Ishikawa (cell line): Measurements from ENCODE around the gene MGAT4D.
A peak's percentile ranks its signal among the peaks of the same experiment; 100 is the strongest.

ENCODE experiments used
- CEBPB ChIP-seq: IDR thresholded peaks from 2 replicates; pipeline ENCODE4 v1.6.1; 2012
- CREB1 ChIP-seq: IDR thresholded peaks from 2 replicates; pipeline ENCODE4 v1.6.1; 2012; ENCODE audit warnings: low read depth
- EGR1 ChIP-seq: IDR thresholded peaks from 2 replicates; pipeline ENCODE4 v1.6.1; 2012
- EP300 ChIP-seq: IDR thresholded peaks from 2 replicates; pipeline ENCODE4 v1.6.1; 2012; ENCODE audit warnings: borderline replicate concordance
- FOXM1 ChIP-seq: IDR thresholded peaks from 2 replicates; pipeline ENCODE4 v1.6.1; 2012; ENCODE audit warnings: low read depth, borderline replicate concordance
- MAX ChIP-seq: IDR thresholded peaks from 2 replicates; pipeline ENCODE4 v1.6.1; 2012
- NFIC ChIP-seq: IDR thresholded peaks from 2 replicates; pipeline ENCODE4 v1.6.1; 2012
- RAD21 ChIP-seq: IDR thresholded peaks from 2 replicates; pipeline ENCODE4 v1.6.1; 2012; ENCODE audit warnings: low read depth
- REST ChIP-seq: IDR thresholded peaks from 2 replicates; pipeline ENCODE4 v1.6.1; 2012; ENCODE audit warnings: low read depth, mild to moderate bottlenecking
- TAF1 ChIP-seq: IDR thresholded peaks from 2 replicates; pipeline ENCODE4 v1.6.1; 2012; ENCODE audit warnings: low read depth, mild to moderate bottlenecking
- TCF12 ChIP-seq: IDR thresholded peaks from 2 replicates; pipeline ENCODE4 v1.6.1; 2012; ENCODE audit warnings: low read depth
- TEAD4 ChIP-seq: IDR thresholded peaks from 2 replicates; pipeline ENCODE4 v1.6.1; 2012
- USF1 ChIP-seq: IDR thresholded peaks from 2 replicates; pipeline ENCODE4 v1.6.1; 2012
- YY1 ChIP-seq: IDR thresholded peaks from 2 replicates; pipeline ENCODE4 v1.6.1; 2012; ENCODE audit warnings: low read depth
- ZBTB7A ChIP-seq: IDR thresholded peaks from 2 replicates; pipeline ENCODE4 v1.6.1; 2012; ENCODE audit warnings: low read depth

The MGAT4D gene

GRCh38 chr4:140448830-140449229 lies 49.3 kb downstream of the MGAT4D start:
- TF ChIP-seq TCF12 (no peak), ZBTB7A (no peak), NFIC (0 out of 2 replicates have a peak, but pooled peaks have one; percentile 33)

- TF ChIP-seq TCF12, result no peak
- TF ChIP-seq EP300, result no peak
- TF ChIP-seq FOXM1, result no peak
- no peak for TF ChIP-seq CREB1
- TF ChIP-seq CEBPB, result no peak
- TF ChIP-seq TAF1, result no peak
- no peak for TF ChIP-seq NFIC
- no peak for TF ChIP-seq YY1
- no peak for TF ChIP-seq ZBTB7A
- TF ChIP-seq EGR1, result no peak
- no peak for TF ChIP-seq MAX
- TF ChIP-seq USF1, result no peak
- no peak for TF ChIP-seq REST
- no peak for TF ChIP-seq TEAD4
- TF ChIP-seq RAD21, result no peak
Observed at GRCh38 chr4:140448162-140448561, 49.9 kb downstream of the MGAT4D start.

GRCh38 chr4:140439644-140440142 lies 58.4 kb downstream of the MGAT4D start:
- no peak for TF ChIP-seq TEAD4
- no peak for TF ChIP-seq NFIC
- no peak for TF ChIP-seq TAF1
- TF ChIP-seq RAD21, result no peak
- TF ChIP-seq TCF12, result no peak
- TF ChIP-seq YY1, result no peak
- no peak for TF ChIP-seq EGR1
- TF ChIP-seq REST, result no peak
- TF ChIP-seq CEBPB, result no peak
- TF ChIP-seq ZBTB7A, result no peak

- TF ChIP-seq USF1 (no peak), CEBPB (peak; percentile 53; the same call in 1 of the 2 replicates)
Observed at GRCh38 chr4:140427919-140428471, 70.1 kb downstream of the MGAT4D start.

- TF ChIP-seq EGR1, result no peak
- no peak for TF ChIP-seq TEAD4
- peak; percentile 22; the same call in 1 of the 2 replicates for TF ChIP-seq TCF12
- TF ChIP-seq TAF1, result 0 out of 2 replicates have a peak, but pooled peaks have one; percentile 15
- no peak for TF ChIP-seq FOXM1
- peak; percentile 99 for TF ChIP-seq CEBPB
- peak; percentile 86 for TF ChIP-seq ZBTB7A
- TF ChIP-seq YY1, result no peak
- peak; percentile 56; the same call in 1 of the 2 replicates for TF ChIP-seq MAX
- no peak for TF ChIP-seq REST
- no peak for TF ChIP-seq CREB1
- TF ChIP-seq EP300, result no peak
- TF ChIP-seq RAD21, result no peak
- no peak for TF ChIP-seq USF1
- no peak for TF ChIP-seq NFIC
Observed at GRCh38 chr4:140427106-140427918, 70.8 kb downstream of the MGAT4D start, which contains the start of gene CLGN. Gene CLGN (minus strand): TSS chr4:140427648. CDS start chr4:140413078, 14,570 bp downstream.
